ENCODE data around the gene MYO7B. TPM values are rescaled to one million over a fixed set of nuclear protein-coding genes. Genes with fewer than 3 reads are reported as not detected.

The MYO7B gene
- total RNA-seq, 1 experiment from 2014 or later = 28.0 TPM

DNA sequence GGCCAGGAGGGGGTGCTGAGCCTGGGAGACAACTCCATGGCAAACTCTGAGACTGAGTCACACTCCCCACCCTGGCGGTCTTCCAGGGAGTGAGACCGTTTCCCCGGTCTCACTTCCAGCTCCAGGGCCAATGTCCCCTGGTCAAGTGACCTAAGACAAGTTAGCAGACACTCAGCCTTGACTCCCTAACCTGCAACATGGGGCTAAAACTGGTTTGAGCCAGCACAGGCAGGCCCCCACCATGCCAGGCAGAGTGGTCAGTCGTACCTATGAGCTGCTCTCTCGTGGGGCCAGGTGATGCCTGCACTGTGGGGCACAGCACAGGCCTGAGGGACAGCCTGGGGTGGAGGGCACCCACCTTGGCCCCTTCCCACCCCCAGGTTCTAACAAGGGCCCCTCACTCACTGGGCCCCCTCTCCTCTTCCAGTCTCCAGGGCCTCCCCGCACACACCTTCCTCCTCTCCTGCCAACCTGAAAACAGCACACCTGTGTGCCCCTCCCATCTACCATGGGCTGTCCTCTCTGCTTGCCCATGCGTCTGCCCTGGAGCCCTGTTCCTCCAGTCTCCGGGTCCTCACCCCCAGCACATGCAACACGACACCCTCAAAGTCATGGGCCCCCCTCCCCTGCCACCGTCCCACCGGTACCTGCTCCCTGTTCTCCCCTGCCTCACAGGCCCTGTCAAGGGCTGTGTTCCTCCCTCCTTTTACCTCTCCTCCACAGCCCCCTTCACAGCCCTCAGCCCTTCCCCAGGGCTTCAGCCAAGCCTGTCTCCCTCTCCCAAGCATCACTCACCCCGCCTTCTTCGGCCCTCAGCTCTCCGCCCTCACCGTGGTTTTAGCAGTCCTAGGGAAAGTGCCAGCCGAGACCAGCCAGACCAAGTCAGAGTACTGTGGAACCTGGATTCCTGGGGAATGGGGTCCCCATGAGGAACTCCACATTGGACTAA, 112.0 kb downstream of the MYO7B start:
- no peaks in the 10 kb centered on the region for H3K9me3 ChIP-seq (ENCODE audit: low read length)
- 0 out of 2 replicates have a peak overlapping the region, but pooled peaks have one; percentile 40 for H2AFZ ChIP-seq (ENCODE audit: low read length)
- H3K27ac ChIP-seq (ENCODE audit: low read length) = peak overlapping the region; percentile 55; the same call in 1 of the 2 replicates
- DNase-seq = peak; percentile 40
- intact Hi-C loops (cut with micrococcal nuclease) = loop anchor here (2.0 to 10.0 kb wide), 2 partner anchors 49 to 453 kb away; no protein-coding TSS in a partner anchor
- no peaks in the 10 kb centered on the region for H3K36me3 ChIP-seq (ENCODE audit: low read depth, low read length)
- BruUV-seq (replicated peaks) = no TSS peak
- H3K9ac ChIP-seq (ENCODE audit: low read length) = peak overlapping the region; percentile 15; the same call in 1 of the 2 replicates
- ChIA-PET CTCF (interaction anchor here (1.0 kb wide), 1 partner anchor 56 kb away, joined by 4 read pairs; no protein-coding TSS in a partner anchor), POLR2A (ENCODE audit: unreplicated experiment) (interaction anchor here (0.6 kb wide), 1 partner anchor 10 kb away, joined by 28 read pairs; no protein-coding TSS in a partner anchor)
- peak; percentile 34 for ATAC-seq
- H3K4me3 ChIP-seq (ENCODE audit: low read length) = no peak overlapping the region
- no peaks in the 10 kb centered on the region for H3K27me3 ChIP-seq (ENCODE audit: low read length)
- H3K4me2 ChIP-seq (ENCODE audit: low read length) = no peak overlapping the region
- H3K9me2 ChIP-seq (replicated peaks; ENCODE audit: low read length) = no peaks in the 10 kb centered on the region
- H3K4me1 ChIP-seq (ENCODE audit: insufficient read depth, low read length) = peaks cover 30% of the 10 kb centered on the region
- no peaks in the 10 kb centered on the region for H3F3A ChIP-seq (ENCODE audit: low read length, unreplicated experiment)
- H3K79me2 ChIP-seq (ENCODE audit: low read length) = no peaks in the 10 kb centered on the region
- H4K20me1 ChIP-seq (ENCODE audit: low read length) = no peaks in the 10 kb centered on the region
- no peak for TF ChIP-seq EZH2phosphoT487 (IDR thresholded peaks at IDR 0.05; ENCODE audit: borderline replicate concordance, low read length)
- TF ChIP-seq EZH2 (IDR thresholded peaks at IDR 0.05; ENCODE audit: low read length, unreplicated experiment) = no peak
- TF ChIP-seq, protein P1, sequence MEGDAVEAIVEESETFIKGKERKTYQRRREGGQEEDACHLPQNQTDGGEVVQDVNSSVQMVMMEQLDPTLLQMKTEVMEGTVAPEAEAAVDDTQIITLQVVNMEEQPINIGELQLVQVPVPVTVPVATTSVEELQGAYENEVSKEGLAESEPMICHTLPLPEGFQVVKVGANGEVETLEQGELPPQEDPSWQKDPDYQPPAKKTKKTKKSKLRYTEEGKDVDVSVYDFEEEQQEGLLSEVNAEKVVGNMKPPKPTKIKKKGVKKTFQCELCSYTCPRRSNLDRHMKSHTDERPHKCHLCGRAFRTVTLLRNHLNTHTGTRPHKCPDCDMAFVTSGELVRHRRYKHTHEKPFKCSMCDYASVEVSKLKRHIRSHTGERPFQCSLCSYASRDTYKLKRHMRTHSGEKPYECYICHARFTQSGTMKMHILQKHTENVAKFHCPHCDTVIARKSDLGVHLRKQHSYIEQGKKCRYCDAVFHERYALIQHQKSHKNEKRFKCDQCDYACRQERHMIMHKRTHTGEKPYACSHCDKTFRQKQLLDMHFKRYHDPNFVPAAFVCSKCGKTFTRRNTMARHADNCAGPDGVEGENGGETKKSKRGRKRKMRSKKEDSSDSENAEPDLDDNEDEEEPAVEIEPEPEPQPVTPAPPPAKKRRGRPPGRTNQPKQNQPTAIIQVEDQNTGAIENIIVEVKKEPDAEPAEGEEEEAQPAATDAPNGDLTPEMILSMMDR (conservative IDR thresholded peaks at IDR 0.05; ENCODE audit: low read depth, low read length) = no peak

DNA sequence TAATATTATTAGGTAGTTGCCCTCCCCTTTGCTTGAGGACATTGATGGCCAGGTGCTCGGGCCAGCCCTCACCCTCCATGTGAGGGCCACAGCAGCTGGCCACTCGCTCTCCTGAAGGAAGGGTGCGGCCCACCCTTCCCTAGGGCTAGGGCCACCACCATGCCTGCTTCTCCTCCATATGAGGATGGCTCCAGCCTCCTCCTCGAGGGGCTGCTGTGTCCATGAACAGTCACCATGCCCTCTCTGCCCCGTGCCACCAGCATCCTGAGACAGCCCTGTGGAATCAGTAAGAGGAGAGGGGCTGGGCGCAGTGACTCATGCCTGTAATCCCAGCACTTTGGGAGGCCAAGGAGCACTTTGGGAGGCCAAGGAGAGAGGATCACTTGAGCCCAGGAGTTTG, 112.8 kb downstream of the MYO7B start:
- Histone ChIP-seq H3K9me2 (replicated peaks; ENCODE audit: low read length) (no peaks in the 10 kb centered on the region), H2AFZ (ENCODE audit: low read length) (no peak overlapping the region), H3F3A (ENCODE audit: low read length, unreplicated experiment) (no peaks in the 10 kb centered on the region), H3K27me3 (ENCODE audit: low read length) (no peaks in the 10 kb centered on the region), H3K4me1 (ENCODE audit: insufficient read depth, low read length) (peaks cover 30% of the 10 kb centered on the region), H3K36me3 (ENCODE audit: low read depth, low read length) (no peaks in the 10 kb centered on the region), H3K9me3 (ENCODE audit: low read length) (no peaks in the 10 kb centered on the region), H3K79me2 (ENCODE audit: low read length) (no peaks in the 10 kb centered on the region), H4K20me1 (ENCODE audit: low read length) (no peaks in the 10 kb centered on the region), H3K4me2 (ENCODE audit: low read length) (peak overlapping the region; percentile 23; the same call in 1 of the 2 replicates), H3K27ac (ENCODE audit: low read length) (no peak overlapping the region; the same call in 1 of the 2 replicates), H3K9ac (ENCODE audit: low read length) (no peak overlapping the region), H3K4me3 (ENCODE audit: low read length) (no peak overlapping the region)
- ChIA-PET CTCF (interaction anchor here (1.0 kb wide), 1 partner anchor 57 kb away, joined by 4 read pairs; no protein-coding TSS in a partner anchor), POLR2A (ENCODE audit: unreplicated experiment) (no interaction called here)
- no peak for ATAC-seq
- intact Hi-C loops (cut with micrococcal nuclease) = loop anchor here (2.0 to 10.0 kb wide), 2 partner anchors 50 to 454 kb away; no protein-coding TSS in a partner anchor
- TF ChIP-seq EZH2 (IDR thresholded peaks at IDR 0.05; ENCODE audit: low read length, unreplicated experiment) = no peak
- TF ChIP-seq, protein P1 (conservative IDR thresholded peaks at IDR 0.05; ENCODE audit: low read depth, low read length) = no peak
- no peak for TF ChIP-seq EZH2phosphoT487 (IDR thresholded peaks at IDR 0.05; ENCODE audit: borderline replicate concordance, low read length)
- no TSS peak for BruUV-seq (replicated peaks)
- no peak for DNase-seq
